Measurements from ENCODE around the gene PLXNC1.

DNA sequence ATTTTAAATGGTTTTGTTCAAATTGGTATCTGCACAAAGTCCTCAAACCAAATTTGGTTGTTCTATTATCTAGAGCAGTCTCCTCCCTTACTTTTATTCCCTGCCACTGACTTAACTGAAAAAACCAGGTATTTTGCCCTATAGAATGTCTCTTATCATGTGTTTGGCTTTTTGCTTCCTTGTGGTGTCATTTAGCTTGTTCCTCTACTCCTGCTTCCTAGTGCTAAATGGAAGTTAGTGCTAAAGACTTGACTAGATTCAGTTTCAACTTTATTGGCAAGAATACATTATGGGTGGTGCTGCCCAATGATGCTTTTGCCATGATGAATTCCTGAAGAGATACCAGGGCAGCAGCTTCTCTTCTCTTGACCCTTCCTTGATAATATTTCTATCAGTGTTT lies 29.7 kb downstream of the PLXNC1 start:
- TF ChIP-seq, protein P1, sequence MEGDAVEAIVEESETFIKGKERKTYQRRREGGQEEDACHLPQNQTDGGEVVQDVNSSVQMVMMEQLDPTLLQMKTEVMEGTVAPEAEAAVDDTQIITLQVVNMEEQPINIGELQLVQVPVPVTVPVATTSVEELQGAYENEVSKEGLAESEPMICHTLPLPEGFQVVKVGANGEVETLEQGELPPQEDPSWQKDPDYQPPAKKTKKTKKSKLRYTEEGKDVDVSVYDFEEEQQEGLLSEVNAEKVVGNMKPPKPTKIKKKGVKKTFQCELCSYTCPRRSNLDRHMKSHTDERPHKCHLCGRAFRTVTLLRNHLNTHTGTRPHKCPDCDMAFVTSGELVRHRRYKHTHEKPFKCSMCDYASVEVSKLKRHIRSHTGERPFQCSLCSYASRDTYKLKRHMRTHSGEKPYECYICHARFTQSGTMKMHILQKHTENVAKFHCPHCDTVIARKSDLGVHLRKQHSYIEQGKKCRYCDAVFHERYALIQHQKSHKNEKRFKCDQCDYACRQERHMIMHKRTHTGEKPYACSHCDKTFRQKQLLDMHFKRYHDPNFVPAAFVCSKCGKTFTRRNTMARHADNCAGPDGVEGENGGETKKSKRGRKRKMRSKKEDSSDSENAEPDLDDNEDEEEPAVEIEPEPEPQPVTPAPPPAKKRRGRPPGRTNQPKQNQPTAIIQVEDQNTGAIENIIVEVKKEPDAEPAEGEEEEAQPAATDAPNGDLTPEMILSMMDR (conservative IDR thresholded peaks at IDR 0.05; ENCODE audit: low read depth, low read length): no peak
- no peak for TF ChIP-seq EZH2 (IDR thresholded peaks at IDR 0.05; ENCODE audit: borderline replicate concordance, low read depth, low read length, poor library complexity, severe bottlenecking)
